HFF-Myc (cell line): Measurements from ENCODE around the gene ZC3HAV1L.

Source experiments
- DNase-seq: peaks from one replicate; pipeline ENCODE4 v3.0.0-alpha.2; 2011; ENCODE audit warnings: low read depth; ENCODE audit errors: extremely low read depth
- H3K4me3 ChIP-seq: replicated peaks from 2 replicates; pipeline ENCODE4 v1.5.1; 2011; ENCODE audit warnings: low read depth, mild to moderate bottlenecking, control low read depth, low read length
- CTCF ChIP-seq: IDR thresholded peaks from 2 replicates; pipeline ENCODE4 v1.5.1; 2012; ENCODE audit warnings: mild to moderate bottlenecking, low read depth, low read length, control low read depth; ENCODE audit errors: missing control alignments

Gene ZC3HAV1L

GRCh38 chr7:139018910-139019309 is 16.9 kb downstream of the ZC3HAV1L start:
- no peak for DNase-seq
- no peak for TF ChIP-seq CTCF
- H3K4me3 ChIP-seq, result no peak overlapping the region

- DNase-seq, result peak; percentile 46
- H3K4me3 ChIP-seq, result no peak overlapping the region
- peak; percentile 64 for TF ChIP-seq CTCF
Observed at GRCh38 chr7:139016931-139017511, 18.8 kb downstream of the ZC3HAV1L start.

GRCh38 chr7:139011373-139011772 is 24.5 kb downstream of the ZC3HAV1L start:
- no peak for TF ChIP-seq CTCF
- H3K4me3 ChIP-seq, result no peak overlapping the region
- no peak for DNase-seq

- no peak for DNase-seq
- H3K4me3 ChIP-seq, result no peak overlapping the region
- TF ChIP-seq CTCF, result no peak
Observed at GRCh38 chr7:139004321-139005090, 31.3 kb downstream of the ZC3HAV1L start.

GRCh38 chr7:138999414-138999813 is 36.4 kb downstream of the ZC3HAV1L start:
- DNase-seq, result no peak
- H3K4me3 ChIP-seq, result no peak overlapping the region
- TF ChIP-seq CTCF, result no peak

GRCh38 chr7:138992052-138992531 is 43.8 kb downstream of the ZC3HAV1L start:
- DNase-seq, result no peak
- H3K4me3 ChIP-seq, result no peak overlapping the region
- TF ChIP-seq CTCF, result no peak
